Effector CD4-positive, alpha-beta T cell (primary cell): ENCODE results near the gene CBFA2T2.
"Not testable (repeated sequence)": the region's sequence is repeated elsewhere in the genome, so short reads cannot be mapped to it uniquely, and the experiment has no call there.

Experiments used
- DNase-seq: peaks from one replicate; pipeline ENCODE4 v3.0.0-alpha.2; 2020

CBFA2T2 gene

DNA sequence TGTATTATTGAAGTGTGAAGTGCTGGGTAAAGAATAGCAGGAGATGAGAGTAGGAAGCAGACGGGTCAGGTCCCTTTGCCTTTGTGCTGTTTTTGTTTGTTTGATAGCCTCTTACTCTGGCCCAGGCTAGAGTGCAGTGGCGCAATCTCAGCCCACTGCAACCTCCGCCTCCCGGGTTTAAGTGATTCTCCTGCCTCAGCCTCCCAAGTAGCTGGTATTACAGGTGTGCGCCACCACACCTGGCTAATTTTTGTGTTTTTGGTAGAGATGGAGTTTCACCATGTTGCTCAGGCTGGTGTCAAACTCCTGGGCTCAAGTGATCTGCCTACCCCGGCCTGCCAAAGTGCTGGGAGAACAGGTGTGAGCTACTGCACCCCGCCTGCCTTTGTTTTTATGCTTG, 18.1 kb downstream of the CBFA2T2 start:
- not testable (repeated sequence) for DNase-seq

DNA sequence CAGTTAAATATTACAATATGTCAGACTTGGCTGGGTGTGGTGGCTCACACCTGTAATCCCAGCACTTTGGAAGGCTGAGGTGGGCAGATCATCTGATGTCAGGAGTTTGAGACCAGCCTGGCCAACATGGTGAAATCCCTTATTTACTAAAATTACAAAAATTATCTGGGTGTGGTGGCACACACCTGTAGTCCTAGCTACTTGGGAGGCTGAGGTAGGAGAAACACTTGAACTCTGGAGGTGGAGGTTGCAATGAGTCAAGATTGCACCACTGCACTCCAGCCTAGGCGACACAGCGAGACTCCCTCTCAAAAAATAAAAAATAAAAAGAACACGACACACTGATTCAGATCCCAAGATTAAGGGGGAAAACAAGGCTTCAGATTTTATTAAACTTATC, 19.2 kb downstream of the CBFA2T2 start:
- DNase-seq: not testable (repeated sequence)

DNA sequence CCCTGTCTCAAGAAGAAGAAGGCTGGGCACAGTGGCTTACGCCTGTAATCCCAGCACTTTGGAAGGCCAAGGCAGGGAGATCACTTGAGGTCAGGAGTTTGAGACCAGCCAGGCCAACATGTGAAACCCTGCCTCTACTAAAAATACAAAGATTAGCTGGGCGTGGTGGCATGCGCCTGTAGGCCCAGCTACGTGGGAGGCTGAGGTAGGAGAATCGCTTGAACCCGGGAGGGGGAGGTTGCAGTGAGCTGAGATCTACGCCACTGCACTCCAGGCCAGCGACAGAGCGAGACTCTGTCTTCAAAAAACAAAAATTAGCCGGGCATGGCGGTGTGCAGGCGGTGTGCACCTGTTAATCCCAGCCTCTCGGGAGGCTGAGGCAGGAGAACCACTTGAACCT, 22.0 kb downstream of the CBFA2T2 start:
- DNase-seq: not testable (repeated sequence)

DNA sequence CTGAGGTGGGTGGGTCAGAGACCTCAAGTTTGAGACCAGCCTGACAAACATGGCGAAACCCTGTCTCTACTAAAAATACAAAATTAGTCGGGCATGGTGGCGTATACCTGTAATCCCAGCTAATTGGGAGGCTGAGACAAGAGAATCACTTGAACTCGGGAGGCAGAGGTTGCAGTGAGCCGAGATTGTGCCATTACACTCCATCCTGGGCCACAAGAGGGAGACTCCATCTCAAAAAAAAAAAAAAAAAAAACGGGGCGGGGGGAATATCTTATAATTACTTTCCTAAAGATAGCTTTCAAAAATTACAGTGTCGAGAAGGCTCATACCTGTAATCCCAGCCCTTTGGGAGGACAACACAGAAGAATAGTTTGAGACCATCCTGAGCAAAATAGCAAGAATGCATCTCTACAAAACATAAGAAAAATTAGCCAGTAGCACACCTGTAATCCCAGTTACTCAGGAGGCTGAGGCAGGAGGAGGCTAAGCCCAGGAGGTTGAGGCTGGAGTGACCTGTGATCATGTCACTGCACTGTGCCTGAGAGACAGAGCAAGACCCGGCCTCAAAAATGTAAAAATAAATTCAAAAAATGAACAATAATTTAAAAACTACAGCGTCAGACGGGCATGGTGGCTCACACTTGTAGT, 25.8 kb downstream of the CBFA2T2 start:
- DNase-seq: no peak

DNA sequence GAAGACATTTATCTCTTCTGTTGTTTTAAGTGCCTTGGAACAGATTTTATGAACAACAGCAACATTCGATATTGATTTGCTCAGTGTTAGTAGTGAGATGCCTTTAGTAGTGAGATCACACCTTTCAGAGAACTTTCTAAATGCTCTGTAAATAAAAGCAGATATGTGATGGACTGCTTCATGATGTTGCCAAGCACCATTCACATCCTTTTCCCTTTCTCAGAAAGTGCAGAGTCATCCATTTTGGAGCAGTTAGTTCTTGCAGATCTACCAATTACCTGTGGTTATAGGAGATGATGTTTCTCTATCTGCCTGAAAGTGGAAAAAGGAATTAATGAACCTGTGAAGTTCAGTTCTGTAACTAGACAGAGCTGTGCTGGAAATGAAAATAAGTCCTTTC, 27.0 kb downstream of the CBFA2T2 start:
- DNase-seq: no peak

DNA sequence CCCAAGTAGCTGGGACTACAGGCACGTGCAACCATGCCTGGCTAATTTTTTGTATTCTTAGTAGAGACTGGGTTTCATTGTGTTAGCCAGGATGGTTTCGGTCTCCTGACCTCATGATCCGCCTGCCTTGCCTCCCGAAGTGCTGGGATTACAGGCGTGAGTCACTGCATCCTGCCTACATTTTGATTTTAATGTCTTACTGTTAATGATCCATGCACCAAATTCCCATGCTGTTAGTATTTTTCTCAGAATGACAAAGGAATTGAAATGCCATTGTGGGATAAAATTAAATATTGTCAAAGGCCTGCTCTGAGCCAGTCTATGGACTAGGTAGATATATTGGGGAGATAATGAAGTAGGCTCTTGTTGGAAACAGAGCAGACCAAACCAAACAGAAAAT, 28.2 kb downstream of the CBFA2T2 start:
- no peak for DNase-seq

DNA sequence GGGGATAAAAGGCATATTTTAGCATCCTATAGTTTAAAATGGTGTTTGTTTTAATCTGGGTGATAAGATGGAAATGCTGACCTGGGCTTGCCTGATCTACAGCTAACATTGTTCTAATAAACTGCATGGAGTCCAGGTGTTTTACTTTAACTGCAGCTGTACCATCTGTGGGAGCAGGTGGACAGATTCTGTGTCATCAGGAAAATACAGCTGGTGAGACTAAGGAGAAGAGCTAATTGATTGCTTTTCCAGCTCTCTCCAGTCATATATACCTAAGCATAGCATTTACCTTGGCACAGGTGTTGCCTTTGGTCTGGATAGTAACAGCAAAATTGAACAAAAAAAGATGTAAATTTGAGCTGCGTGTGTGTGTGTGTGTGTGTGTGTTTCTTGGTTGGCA, 31.6 kb downstream of the CBFA2T2 start:
- no peak for DNase-seq

DNA sequence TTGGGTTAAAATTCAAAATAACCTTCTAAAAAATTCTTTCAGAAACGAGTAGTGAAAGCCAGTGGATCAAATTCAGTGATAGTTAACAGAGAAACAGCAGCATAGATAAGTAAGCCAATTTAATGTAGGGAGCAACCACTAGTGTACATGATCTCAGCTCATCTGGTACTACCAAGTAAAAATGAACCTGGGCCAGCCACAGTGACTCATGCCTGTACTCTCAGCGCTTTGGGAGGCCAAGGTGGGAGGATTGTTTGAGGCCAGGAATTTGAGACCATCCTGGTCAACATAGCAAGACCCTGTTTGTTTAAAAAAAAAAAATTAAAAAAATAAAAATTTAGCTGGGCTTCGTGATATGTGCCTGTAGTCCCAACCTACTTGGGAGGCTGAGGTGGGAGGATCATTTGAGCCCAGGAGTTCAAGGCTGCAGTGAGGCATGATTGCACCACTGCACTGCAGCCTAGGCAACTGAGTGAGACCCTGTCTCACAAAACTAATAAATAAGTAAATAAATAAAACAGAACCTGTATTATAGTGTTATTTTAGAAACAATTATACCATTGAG, 32.4 kb downstream of the CBFA2T2 start:
- DNase-seq: no peak

DNA sequence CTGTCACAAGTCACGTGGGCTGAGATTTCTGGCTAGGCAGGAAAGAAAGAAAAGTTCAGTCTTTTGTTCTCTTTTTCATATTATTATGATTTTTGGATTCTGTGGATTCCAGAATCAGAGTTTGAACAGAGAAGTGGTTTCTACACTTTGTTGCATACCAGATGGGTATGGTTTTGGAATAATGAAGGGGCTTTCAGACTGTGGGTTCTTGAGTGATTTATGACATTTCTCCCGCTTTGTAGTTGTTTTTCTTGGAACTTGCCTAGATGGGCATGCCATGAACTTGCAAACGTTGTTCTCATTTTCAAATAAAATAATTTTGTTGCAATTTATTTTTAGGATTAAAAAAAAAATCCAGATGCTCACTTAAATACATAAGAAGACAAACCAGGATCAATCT, 34.4 kb downstream of the CBFA2T2 start:
- no peak for DNase-seq

DNA sequence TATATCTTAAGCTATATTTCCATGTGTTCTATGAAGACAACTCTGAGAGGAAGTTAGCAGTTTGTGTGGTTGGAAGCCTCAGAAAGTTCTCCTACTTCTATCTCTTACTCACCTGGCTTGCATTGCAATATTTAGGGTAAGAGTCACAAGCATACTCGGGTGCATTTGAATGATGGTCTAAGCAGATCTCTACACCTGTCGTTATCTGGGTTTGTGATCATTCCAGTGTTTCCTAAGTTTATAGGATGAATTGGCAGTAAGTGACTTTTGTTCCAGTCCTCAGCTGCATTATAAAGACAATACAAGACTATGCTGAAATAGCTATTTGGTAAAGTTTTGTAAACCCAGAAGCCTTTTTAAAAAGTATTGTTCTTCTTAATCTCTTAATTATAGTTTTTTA, 36.9 kb downstream of the CBFA2T2 start:
- no peak for DNase-seq

DNA sequence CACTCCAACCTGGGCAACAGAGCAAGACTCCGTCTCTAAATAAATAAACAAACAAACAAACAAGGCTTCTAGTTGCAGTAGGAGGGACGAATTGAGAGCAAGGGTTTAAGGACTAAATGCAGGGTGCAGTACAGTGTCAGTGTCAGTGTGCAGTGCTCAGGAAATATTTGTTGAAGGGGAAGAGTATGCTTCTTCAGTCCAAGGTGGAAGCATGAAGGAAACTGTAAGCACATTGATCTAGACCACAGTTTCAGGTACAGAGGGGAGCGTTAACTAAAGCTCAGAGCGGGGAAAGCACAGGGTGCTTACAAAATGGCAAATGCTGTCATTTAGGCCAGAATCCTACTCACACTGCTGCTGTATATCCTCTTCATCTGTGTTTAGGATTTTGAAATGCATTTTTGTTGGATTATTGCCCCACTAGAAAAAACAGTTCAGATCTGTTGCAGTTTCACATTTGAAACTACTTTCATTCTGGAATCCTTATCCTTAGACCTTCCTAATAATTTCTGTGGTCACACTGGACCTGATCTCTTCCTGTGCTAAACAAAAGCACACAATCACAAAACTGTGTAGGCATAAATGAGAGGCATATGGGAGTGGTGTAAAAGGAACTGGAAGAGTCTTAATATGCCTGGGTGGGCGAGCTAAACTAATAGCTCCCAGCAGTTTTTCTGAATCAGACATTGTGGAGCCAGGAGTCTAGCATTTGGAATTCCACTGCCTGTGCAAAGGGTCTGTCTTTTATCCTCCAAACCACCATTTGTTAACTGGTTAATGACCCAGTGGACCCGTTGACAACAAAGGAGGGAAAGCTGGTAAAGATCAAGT, 41.4 kb downstream of the CBFA2T2 start:
- no peak for DNase-seq

DNA sequence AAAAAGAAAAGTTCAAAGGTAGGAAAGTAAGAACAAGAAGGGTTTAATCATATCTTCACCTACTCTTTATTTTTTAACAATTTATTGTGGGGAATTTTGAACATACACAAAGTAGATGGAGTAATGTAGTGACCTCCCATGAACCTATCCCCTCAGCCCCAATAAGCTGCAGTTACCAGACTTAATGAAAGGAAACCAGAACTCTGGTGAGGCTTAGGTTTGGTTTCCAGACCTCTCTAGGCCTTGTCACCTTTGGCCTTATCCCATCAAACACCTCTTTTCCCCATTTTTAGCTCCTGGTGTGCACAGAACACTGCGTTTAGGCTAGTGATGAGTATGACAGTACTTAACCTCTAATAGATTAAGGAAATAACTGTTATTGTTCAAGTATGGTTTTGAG, 42.0 kb downstream of the CBFA2T2 start:
- no peak for DNase-seq

DNA sequence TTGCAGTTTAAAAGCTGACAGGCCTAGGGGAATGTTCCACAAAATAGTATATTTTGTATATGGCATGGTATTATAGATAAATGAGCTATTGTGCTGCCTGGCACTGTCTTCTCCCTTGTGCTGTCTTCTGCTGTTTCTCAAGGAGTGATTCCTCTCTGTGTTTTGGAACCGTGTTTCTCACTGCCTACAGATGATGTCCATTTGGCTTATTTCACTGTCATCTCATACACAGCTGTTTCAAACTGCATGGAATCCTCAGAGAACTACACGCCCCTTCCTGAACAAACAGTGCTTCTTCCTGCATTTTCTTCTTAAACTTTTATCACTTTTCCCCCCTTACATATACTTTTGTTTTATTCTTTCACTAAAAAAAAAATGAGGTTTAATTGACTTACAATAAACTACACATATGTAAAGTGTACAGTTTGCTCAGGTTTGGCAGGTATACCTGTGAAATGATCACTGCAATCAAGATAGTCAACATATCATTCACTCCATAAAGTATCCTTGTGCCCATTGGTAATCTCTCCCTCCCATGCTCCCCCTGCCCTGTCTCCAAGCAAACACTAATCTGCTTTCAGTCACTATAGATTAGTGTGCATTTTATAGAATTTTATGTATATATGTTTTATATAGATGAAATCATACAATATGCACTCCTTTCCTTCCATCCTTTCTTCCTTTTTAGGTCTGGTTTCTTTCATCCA, 43.0 kb downstream of the CBFA2T2 start:
- DNase-seq: no peak

DNA sequence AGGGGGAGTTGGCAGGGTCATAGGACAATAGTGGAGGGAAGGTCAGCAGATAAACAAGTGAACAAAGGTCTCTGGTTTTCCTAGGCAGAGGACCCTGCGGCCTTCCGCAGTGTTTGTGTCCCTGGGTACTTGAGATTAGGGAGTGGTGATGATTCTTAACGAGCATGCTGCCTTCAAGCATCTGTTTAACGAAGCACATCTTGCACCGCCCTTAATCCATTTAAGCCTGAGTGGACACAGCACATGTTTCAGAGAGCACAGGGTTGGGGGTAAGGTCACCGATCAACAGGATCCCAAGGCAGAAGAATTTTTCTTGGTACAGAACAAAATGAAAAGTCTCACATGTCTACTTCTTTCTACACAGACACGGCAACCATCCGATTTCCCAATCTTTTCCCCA, 45.8 kb downstream of the CBFA2T2 start:
- DNase-seq: not testable (repeated sequence)

DNA sequence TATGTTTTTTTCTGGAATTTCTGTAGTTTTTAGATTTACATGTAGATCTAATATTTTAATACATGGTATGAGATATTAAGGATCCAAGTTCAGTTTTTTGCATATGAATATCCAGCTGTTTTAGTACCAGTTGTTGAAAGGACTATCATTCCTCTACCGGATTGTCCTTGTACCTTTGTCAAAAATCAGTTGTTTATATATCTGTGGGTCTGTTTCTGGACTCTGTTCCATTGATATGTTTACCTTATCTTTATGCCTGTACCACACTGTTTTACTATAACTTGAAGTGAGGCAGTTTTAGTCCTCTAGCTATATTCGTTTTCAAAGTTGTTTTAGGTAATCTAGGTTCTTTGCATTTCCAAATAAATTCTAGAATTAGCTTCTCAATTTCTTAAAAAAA, 47.7 kb downstream of the CBFA2T2 start:
- DNase-seq: no peak

DNA sequence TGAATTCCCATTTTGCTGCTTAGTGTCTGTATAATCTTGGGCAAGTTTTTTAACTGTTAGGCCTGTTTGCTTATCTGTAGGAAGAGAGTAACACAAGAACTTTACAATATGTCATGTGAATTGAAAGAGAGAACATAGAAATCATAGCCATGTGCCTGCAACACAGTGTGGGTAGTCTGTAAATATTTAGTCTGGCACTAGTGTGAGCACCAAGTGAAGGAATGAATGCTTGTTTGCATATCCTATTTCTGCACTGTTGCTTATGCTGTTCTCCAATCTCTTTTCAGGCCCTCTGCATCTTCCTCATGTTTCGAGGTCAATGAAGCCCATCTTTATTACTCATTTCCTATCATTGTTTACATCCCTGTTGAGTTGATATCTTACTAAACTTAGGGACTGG, 49.2 kb downstream of the CBFA2T2 start:
- DNase-seq: no peak

DNA sequence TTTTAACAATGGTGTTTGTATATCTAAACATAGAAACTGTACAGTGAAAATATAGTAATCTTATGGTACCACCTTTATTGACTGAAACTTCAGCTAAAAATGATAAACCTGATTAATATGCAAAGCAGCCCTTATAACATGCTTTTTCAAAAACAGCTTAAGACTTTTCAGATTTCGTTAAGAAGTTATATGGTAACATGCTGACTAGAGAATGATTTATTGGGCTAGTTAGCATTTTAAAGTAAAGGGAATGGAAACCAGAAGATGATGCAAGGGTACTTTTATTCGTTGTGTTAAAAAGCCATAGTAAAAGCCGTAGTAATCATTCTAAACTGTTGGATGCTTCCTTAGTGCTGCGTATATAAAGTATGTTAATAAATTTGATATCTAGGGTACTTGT, 50.5 kb downstream of the CBFA2T2 start:
- no peak for DNase-seq

DNA sequence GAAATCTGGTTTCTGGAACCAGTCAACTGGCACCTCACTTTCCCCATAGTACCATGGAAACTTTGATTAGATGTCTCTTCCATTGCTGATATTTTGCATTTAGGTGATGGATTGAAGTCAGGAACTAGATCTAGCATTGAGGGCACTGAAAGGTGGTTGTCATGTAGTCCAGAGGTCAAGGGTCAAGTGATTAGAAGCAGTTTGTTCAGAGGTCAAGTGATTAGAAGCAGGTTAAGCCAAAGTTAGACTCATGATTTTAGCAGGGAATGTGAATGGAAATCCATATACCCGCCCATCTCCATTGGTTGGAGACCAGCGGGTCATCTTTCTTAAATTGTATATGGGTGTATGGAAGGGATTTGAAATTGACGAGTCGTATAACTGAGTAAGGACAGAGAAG, 51.2 kb downstream of the CBFA2T2 start:
- no peak for DNase-seq

DNA sequence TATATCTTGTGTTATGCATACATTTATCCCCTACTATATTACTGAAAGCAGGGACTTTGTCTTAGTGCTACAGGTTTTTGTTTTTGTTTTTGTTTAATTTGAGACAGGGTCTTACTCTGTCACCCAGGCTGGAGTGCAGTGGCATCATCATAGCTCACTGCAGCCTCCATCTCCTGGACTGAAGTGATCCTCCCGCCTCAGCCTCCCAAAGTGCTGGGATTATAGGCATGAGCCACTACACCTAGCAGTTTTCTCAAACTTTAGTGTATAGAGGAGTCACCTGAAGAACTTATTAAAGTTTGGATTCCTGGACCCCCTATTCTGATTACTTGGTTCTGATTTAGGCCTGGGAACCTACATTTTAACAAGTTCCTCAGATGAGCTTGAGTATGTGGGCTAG, 51.9 kb downstream of the CBFA2T2 start:
- DNase-seq: no peak

DNA sequence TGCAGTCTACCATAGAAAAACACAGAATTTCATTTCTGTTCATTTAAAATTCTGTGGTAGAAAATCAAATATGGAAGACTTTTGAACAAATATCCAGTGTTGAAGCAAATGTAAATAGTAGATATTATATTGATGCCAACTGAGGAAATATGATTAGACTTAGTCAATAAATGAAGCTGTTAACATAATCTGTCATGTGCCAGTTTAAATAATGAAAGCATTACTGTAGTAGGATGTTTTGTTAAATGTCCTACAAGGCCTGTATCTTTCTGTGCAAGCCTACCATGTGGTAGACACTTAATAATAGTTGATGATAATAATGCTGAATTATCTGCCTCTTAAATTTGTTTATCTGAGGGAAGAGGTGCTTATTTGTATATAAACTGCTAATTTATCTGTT, 55.9 kb downstream of the CBFA2T2 start:
- DNase-seq: no peak

DNA sequence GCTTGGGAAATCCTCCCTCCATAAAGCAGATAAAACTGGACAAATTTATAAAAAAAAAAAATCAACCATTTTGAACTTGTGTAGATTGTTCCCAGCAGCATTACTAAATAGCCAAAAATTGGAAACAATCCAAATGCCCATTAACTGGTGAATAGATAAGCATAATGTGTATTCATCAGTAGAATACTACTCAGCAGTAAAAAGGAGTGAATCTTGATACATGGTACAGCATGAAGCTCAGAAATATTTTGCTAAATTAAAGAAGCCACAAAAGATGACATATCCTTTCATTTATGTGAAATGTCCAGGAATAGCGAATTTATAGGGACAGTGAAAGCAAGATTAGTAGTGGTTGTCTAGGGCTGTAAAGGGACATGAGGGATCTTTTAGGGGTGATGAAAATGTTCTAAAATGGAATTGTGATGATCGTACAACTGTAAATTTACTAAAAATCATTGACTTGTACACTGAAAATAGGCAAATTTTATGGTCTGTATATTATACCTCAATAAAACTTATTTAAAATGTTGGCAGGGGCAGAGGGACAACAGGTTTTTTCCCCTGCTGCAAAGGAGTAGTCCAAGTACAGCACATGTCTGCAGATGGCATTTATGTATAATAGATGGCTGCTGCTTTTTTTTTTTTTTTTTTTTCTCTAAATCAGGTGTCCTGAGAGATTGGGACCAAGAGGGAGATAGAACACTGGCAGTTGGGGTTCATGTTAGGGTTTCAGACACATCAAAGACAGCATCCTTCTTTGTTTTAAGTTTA, 59.5 kb downstream of the CBFA2T2 start:
- no peak for DNase-seq

DNA sequence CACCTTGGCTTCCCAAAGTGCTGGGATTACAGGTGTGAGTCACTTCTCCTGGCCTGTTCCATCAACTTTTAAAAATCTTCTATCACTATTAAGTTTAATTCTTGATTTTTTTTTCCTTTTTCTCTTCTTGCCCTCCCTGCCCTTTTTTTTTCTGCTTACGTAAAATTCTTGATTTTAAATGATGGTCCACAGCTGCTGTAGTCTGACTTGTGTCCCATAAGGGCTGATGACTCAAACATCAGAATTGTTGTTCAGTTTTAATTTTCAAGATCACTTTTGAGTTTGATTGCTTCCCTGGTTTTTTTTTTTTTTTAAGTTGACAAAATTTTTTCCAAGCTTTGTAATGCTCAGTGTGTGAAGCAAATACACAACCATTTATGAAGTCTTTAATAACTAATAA, 61.9 kb downstream of the CBFA2T2 start:
- DNase-seq: no peak

DNA sequence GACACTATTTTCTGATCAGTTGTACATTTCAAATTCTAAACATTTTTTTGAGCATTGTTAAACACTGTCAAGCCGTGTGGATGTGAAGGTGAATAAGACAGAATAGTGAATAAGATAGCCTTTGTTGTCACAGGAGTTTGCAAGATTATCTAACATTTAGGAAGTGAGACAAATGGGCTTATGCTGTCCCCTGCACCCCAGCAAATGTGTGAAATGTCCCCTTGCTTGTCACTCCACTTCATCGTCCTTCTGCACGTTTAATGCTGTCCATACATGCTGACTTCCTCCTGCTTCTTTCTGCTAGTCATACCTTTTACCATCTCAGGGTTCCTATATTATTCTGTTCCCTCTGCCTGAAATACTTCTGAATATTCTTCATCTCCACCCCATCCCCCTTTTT, 62.6 kb downstream of the CBFA2T2 start:
- no peak for DNase-seq
